OCI-LY1 (cell line): ENCODE measurements around the gene FAH.

Experiments
- CTCF ChIP-seq: fragments of 200-600 bp; sonication (generic), shearing (Covaris generic); IDR thresholded peaks from 2 replicates; pipeline ENCODE4 v1.5.1; 2017; ENCODE audit warnings: mild to moderate bottlenecking, antibody characterized with exemption, low read length, moderate library complexity, mixed read lengths
- EZH2 ChIP-seq: fragments of 200-600 bp; sonication (generic), shearing (Covaris generic); IDR thresholded peaks from 2 replicates; pipeline ENCODE4 v1.8.0; 2017; ENCODE audit warnings: borderline replicate concordance, mixed run types, mild to moderate bottlenecking, antibody characterized with exemption, low read length, moderate library complexity, mixed read lengths

GRCh38 chr15:80115021-80115420 lies 37.8 kb upstream of the FAH start:
- TF ChIP-seq CTCF = no peak
- TF ChIP-seq EZH2 = no peak
